Duodenal mucosa (tissue), 2 donors: ENCODE measurements around the gene C19orf73.

Source experiments
- H3K27ac ChIP-seq: one replicate; pipeline ENCODE4 v1.7.0; 2013; ENCODE audit warnings: low read depth, low read length
- H3K27me3 ChIP-seq, 2 donors: one replicate each; pipeline ENCODE4 v1.7.0; 2013; ENCODE audit warnings: low read length in 2 of 2, control low read depth in 1 of 2; ENCODE audit not compliant: insufficient read depth in 2 of 2, control insufficient read depth in 1 of 2
- H3K36me3 ChIP-seq, 2 donors: one replicate each; pipeline ENCODE4 v1.7.0; 2013; ENCODE audit warnings: low read length in 2 of 2, control low read depth in 1 of 2; ENCODE audit not compliant: insufficient read depth in 2 of 2, control insufficient read depth in 1 of 2
- H3K4me1 ChIP-seq, 2 donors: one replicate each; pipeline ENCODE4 v1.7.0; 2013; ENCODE audit warnings: low read length in 2 of 2, control low read depth in 1 of 2; ENCODE audit not compliant: insufficient read depth in 2 of 2, control insufficient read depth in 1 of 2
- H3K4me3 ChIP-seq, 2 donors: one replicate each; pipeline ENCODE4 v1.7.0; 2013; ENCODE audit warnings: low read length in 2 of 2, low read depth in 1 of 2
- H3K9ac ChIP-seq, 2 donors: one replicate each; pipeline ENCODE4 v1.7.0; 2013; ENCODE audit warnings: low read length in 2 of 2, low read depth in 1 of 2
- H3K9me3 ChIP-seq, 2 donors: one replicate each; pipeline ENCODE4 v1.7.0; 2013; ENCODE audit warnings: low read length in 2 of 2, control low read depth in 1 of 2; ENCODE audit not compliant: control insufficient read depth in 1 of 2

Gene C19orf73

GRCh38 chr19:49155005-49155819 is 36.3 kb upstream of the C19orf73 start, which contains the start of gene HRC:
Gene HRC (minus strand): TSS chr19:49155396. CDS start chr19:49155237, 159 bp downstream.
- Histone ChIP-seq H3K4me1 (peaks cover 16 to 25% of the 10 kb centered on the region in 2 donors), H3K9me3 (no peaks in the 10 kb centered on the region), H3K36me3 (no peaks in the 10 kb centered on the region), H3K4me3 (no peak within 1 kb of the TSS), H3K9ac (no peak within 1 kb of the TSS), H3K27ac (no peak within 1 kb of the TSS), H3K27me3 (no peaks in the 10 kb centered on the region)

- Histone ChIP-seq H3K4me1 (peaks cover 18 to 27% of the 10 kb centered on the region in 2 donors), H3K27ac (no peak overlapping the region), H3K27me3 (no peaks in the 10 kb centered on the region), H3K9me3 (no peaks in the 10 kb centered on the region), H3K4me3 (no peak overlapping the region), H3K9ac (no peak overlapping the region), H3K36me3 (no peaks in the 10 kb centered on the region)
Observed at GRCh38 chr19:49154279-49154678, 35.3 kb upstream of the C19orf73 start.

GRCh38 chr19:49153167-49153809 is 34.3 kb upstream of the C19orf73 start:
- Histone ChIP-seq H3K27ac (no peak overlapping the region), H3K27me3 (peaks cover 0 to 2% of the 10 kb centered on the region in 2 donors), H3K4me3 (no peak overlapping the region), H3K9ac (no peak overlapping the region), H3K9me3 (no peaks in the 10 kb centered on the region), H3K36me3 (no peaks in the 10 kb centered on the region), H3K4me1 (peaks cover 26 to 31% of the 10 kb centered on the region in 2 donors)

GRCh38 chr19:49152119-49152550 is 33.2 kb upstream of the C19orf73 start:
- Histone ChIP-seq H3K36me3 (no peaks in the 10 kb centered on the region), H3K9ac (no peak overlapping the region), H3K27ac (no peak overlapping the region), H3K27me3 (peaks cover 0 to 5% of the 10 kb centered on the region in 2 donors), H3K4me3 (no peak overlapping the region), H3K9me3 (no peaks in the 10 kb centered on the region), H3K4me1 (peaks cover 32 to 33% of the 10 kb centered on the region in 2 donors)

GRCh38 chr19:49151267-49152118 is 32.5 kb upstream of the C19orf73 start:
- H3K27ac ChIP-seq, result peak overlapping the region; percentile 97
- H3K4me1 ChIP-seq, result peaks cover 32% of the 10 kb centered on the region in 2 donors
- peak overlapping the region; percentile 54 to 99 for H3K9ac ChIP-seq
- no peaks in the 10 kb centered on the region for H3K9me3 ChIP-seq
- peaks cover 0 to 5% of the 10 kb centered on the region in 2 donors for H3K27me3 ChIP-seq
- H3K4me3 ChIP-seq, result peak overlapping the region; percentile 88 to 97
- no peaks in the 10 kb centered on the region for H3K36me3 ChIP-seq

- H3K36me3 ChIP-seq, result no peaks in the 10 kb centered on the region
- peak overlapping the region; percentile 97 for H3K27ac ChIP-seq
- H3K9me3 ChIP-seq, result no peaks in the 10 kb centered on the region
- peaks cover 37% of the 10 kb centered on the region in 2 donors for H3K4me1 ChIP-seq
- H3K9ac ChIP-seq, result peak overlapping the region; percentile 98 to 99
- peak overlapping the region; percentile 88 to 97 for H3K4me3 ChIP-seq
- peaks cover 0 to 5% of the 10 kb centered on the region in 2 donors for H3K27me3 ChIP-seq
Observed at GRCh38 chr19:49150944-49151243, 32.0 kb upstream of the C19orf73 start.

GRCh38 chr19:49150106-49150943 is 31.4 kb upstream of the C19orf73 start:
- Histone ChIP-seq H3K9me3 (no peaks in the 10 kb centered on the region), H3K4me3 (peak overlapping the region; percentile 88 to 97), H3K36me3 (no peaks in the 10 kb centered on the region), H3K4me1 (peaks cover 42 to 43% of the 10 kb centered on the region in 2 donors), H3K27ac (peak overlapping the region; percentile 97), H3K27me3 (peaks cover 0 to 5% of the 10 kb centered on the region in 2 donors), H3K9ac (peak overlapping the region; percentile 98 to 99)

- H3K27ac ChIP-seq, result peak overlapping the region; percentile 97
- peaks cover 0 to 5% of the 10 kb centered on the region in 2 donors for H3K27me3 ChIP-seq
- H3K9me3 ChIP-seq, result no peaks in the 10 kb centered on the region
- H3K4me1 ChIP-seq, result peaks cover 42 to 43% of the 10 kb centered on the region in 2 donors
- H3K9ac ChIP-seq, result peak overlapping the region; percentile 98 to 99
- H3K4me3 ChIP-seq, result peak overlapping the region; percentile 88 to 97
- no peaks in the 10 kb centered on the region for H3K36me3 ChIP-seq
Observed at GRCh38 chr19:49149652-49150105, 30.7 kb upstream of the C19orf73 start.
